ENCODE results near the gene CAMK2N1. TPM values are rescaled to one million over a fixed set of nuclear protein-coding genes. Genes with fewer than 3 reads are reported as not detected.

CAMK2N1 gene
- total RNA-seq (2021; fragmentation: NEBNext Ultra II Directional; extraction: Animal tissue kit (Norgen Biotek cat#: 25700)) = 10 to 100 TPM; 40.3 to 57.8 (median 42.6) TPM
- long read RNA-seq, transcript CAMK2N1-201 (2 exons, 2,336 nt) = major isoform, 8 of 18 reads
- long read RNA-seq, partial matches to known transcripts = 10 of 18 reads
- long read RNA-seq, other reads (novel, unspliced or antisense) = 0 of 18 reads

DNA sequence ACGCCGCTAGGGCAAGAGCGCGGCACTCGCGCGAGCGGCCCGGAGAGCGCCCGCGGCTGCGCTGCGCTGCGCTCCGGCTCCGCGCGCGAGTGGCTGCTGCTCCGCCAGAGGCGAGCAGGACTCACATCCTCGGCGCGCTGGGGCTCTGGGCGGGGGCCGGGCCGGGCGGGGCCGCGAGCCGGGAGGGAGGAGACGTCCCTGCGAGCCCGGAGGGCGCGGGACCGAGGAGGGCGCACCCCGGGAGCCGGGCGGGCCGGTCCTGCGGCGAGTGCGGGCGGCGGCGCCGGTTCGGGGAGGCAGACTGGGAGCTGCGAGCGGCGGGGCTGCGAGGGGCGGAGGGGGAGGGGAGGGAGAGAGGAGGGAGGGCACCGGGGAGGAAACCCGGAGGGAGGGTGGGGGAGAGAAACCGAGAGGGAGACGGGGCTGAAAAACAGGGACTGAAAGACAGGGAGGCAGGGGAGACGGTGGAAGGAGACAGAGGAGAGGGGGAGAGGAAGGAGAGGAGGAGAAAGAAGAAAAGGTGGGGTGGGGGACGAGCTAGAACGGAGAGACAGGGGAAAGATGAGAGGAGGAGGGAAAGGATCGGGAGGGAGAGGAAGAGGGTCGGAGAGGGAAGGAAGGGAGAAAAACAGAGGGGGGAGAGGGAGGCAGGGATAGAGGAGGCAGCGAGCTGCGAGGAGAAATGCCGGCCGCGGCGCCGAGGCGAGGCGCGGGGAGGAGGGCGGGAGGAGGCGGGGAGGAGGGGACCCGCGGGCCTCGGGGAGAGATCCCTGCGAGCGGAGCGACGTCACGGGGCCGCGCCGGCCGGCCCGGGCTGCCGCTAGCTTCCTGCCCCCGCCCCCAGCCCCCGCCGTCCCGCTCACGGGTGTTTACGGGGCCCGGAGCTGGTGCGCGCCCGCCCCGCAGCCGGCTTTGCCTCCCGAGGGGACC lies at the start of gene CAMK2N1:
Gene CAMK2N1 (minus strand): TSS at position 684 of the 930 bp plus-strand sequence. CDS start 831 bp downstream, outside the sequence.
- Mint-ChIP-seq H3K9me3 (no peaks in the 10 kb centered on the region), H3K36me3 (ENCODE audit: low read depth) (peaks cover 13% of the 10 kb centered on the region), H3K27ac (peak within 1 kb of the TSS; percentile 84), H3K27me3 (ENCODE audit: insufficient read depth) (peaks cover 4% of the 10 kb centered on the region), H3K4me1 (ENCODE audit: low read depth) (peaks cover 32% of the 10 kb centered on the region), H3K4me3 (peak within 1 kb of the TSS; percentile 97)
- TF ChIP-seq, protein P1, sequence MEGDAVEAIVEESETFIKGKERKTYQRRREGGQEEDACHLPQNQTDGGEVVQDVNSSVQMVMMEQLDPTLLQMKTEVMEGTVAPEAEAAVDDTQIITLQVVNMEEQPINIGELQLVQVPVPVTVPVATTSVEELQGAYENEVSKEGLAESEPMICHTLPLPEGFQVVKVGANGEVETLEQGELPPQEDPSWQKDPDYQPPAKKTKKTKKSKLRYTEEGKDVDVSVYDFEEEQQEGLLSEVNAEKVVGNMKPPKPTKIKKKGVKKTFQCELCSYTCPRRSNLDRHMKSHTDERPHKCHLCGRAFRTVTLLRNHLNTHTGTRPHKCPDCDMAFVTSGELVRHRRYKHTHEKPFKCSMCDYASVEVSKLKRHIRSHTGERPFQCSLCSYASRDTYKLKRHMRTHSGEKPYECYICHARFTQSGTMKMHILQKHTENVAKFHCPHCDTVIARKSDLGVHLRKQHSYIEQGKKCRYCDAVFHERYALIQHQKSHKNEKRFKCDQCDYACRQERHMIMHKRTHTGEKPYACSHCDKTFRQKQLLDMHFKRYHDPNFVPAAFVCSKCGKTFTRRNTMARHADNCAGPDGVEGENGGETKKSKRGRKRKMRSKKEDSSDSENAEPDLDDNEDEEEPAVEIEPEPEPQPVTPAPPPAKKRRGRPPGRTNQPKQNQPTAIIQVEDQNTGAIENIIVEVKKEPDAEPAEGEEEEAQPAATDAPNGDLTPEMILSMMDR (IDR thresholded peaks at IDR 0.05) = no peak
- peak; percentile 52 for DNase-seq

DNA sequence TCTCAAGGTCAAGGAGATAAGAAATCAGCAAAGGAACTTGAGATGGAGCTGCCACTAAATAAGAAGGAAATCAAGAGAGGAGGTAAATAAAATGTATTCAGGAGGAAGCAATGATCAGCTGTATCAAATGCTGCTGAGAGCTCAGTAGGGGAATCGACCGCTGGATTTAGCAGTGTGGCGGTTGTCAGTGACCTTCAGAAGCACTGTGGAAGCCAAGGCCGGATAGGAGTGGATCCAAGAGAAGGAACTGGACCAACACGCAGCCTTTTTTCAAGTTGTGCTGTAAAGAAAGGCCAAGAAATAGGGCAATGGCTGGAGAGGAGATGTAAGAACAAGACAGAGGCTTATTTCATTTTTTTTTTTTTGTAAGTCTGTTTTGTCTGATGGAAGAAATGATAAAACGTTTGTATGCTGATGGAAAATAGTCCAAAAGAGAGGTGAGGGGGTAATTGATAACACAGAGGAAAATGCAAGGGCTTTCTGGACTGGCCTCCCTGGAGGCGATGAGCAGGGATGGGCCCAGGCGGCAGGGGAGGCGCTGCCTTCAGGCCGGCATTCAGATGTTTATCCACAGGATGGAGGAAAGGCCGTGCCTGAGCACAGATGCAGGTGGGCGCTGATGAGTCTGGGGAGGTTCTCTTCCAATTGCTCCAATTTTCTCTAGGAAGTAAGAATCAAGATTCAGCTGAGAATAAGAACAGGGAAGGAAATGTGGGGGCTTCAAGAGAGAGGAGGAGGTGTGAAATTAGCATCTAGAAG lies 48.8 kb upstream of the CAMK2N1 start:
- no peak overlapping the region for H3K4me3 Mint-ChIP-seq
- H3K9me3 Mint-ChIP-seq = no peaks in the 10 kb centered on the region
- TF ChIP-seq, protein P1 (IDR thresholded peaks at IDR 0.05) = no peak
- no peaks in the 10 kb centered on the region for H3K36me3 Mint-ChIP-seq (ENCODE audit: low read depth)
- H3K27ac Mint-ChIP-seq = no peak overlapping the region
- peaks cover 48% of the 10 kb centered on the region for H3K27me3 Mint-ChIP-seq (ENCODE audit: insufficient read depth)
- no peak for DNase-seq
- H3K4me1 Mint-ChIP-seq (ENCODE audit: low read depth) = no peaks in the 10 kb centered on the region

DNA sequence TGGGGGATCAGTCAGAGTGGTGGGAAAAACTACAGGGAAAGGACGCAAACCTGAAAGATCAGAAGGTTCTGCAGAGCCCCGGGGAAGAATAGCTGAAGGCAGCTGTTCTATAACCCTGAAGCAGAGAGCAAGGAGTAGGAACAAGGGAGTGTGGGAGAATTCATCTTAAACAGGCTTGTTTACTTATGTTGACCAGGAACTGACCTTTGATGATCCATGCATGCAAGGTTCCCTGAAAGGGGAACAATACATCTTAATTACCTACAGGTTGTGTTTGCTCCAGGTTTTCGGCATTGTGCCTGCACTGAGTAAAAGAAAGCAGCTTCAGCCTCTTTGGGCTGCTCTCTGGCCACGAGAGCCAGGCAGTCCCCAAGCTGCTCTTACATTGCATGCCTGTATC lies 47.6 kb upstream of the CAMK2N1 start:
- Mint-ChIP-seq H3K4me3 (no peak overlapping the region), H3K9me3 (no peaks in the 10 kb centered on the region), H3K36me3 (ENCODE audit: low read depth) (no peaks in the 10 kb centered on the region), H3K4me1 (ENCODE audit: low read depth) (no peaks in the 10 kb centered on the region), H3K27ac (no peak overlapping the region), H3K27me3 (ENCODE audit: insufficient read depth) (peaks cover 47% of the 10 kb centered on the region)
- no peak for DNase-seq
- TF ChIP-seq, protein P1 (IDR thresholded peaks at IDR 0.05) = no peak

DNA sequence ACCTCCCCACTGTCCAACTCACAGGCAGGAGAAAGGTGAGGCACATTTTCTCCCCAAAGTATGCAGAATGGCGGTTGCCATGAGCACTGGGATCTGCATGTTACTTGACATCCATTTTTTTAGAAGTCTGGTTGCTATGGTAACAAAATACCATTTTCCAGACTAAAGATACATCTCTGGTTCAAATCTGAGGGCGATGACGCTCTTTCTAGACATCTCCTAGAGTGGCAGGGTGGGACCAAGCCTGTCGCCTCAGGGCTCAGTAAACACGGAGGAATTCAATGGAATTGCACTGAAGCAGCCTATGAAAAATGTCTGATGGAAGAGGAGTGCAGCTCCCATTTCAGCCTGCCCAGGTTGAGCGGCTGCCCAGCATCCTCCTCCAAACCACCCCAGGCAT lies 44.9 kb upstream of the CAMK2N1 start:
- peak; percentile 55 for DNase-seq
- TF ChIP-seq, protein P1 (IDR thresholded peaks at IDR 0.05) = no peak
- Mint-ChIP-seq H3K4me1 (ENCODE audit: low read depth) (no peaks in the 10 kb centered on the region), H3K27me3 (ENCODE audit: insufficient read depth) (peaks cover 47% of the 10 kb centered on the region), H3K4me3 (no peak overlapping the region), H3K27ac (no peak overlapping the region), H3K9me3 (no peaks in the 10 kb centered on the region), H3K36me3 (ENCODE audit: low read depth) (no peaks in the 10 kb centered on the region)

DNA sequence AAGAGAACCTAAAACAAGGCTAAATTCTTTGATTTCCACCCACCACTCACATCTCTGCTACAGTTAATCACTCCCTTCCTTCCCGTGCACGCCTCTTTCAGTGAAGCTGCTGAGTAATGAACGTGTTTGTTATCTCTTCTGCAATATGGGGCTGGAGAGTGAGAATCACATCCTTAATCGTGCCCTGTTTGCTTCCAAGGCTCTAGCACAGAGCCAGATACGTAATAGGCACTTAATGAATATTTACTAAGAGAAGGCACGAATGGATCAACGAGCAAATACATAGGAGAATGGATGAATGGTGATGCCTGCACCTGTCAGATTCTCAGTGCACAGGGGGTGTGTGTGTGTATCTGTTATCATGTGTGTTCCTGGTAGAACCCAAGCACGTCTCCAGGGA lies 44.3 kb upstream of the CAMK2N1 start:
- DNase-seq = no peak
- TF ChIP-seq, protein P1 (IDR thresholded peaks at IDR 0.05) = no peak
- Mint-ChIP-seq H3K27me3 (ENCODE audit: insufficient read depth) (peaks cover 41% of the 10 kb centered on the region), H3K4me3 (no peak overlapping the region), H3K27ac (no peak overlapping the region), H3K36me3 (ENCODE audit: low read depth) (no peaks in the 10 kb centered on the region), H3K9me3 (no peaks in the 10 kb centered on the region), H3K4me1 (ENCODE audit: low read depth) (no peaks in the 10 kb centered on the region)
